ENCODE measurements around the gene NFE2L2.

- TF ChIP-seq POLR2A (IDR thresholded peaks at IDR 0.05) (no peak), CTCF (IDR thresholded peaks at IDR 0.05 in 4 of 5, conservative IDR thresholded peaks at IDR 0.05 in 1 of 5) (no peak)
These were observed 8.2 kb upstream of the NFE2L2 start for GRCh38 chr2:177272765-177273164.

All from gastrocnemius medialis (tissue), 4 donors.